ENCODE data around the gene ZNF608.

GRCh38 chr5:124795829-124796228, 49.4 kb upstream of the ZNF608 start:
- TF ChIP-seq CTCF (conservative IDR thresholded peaks at IDR 0.05; ENCODE audit: low read depth, low read length), result no peak
- TF ChIP-seq EZH2 (IDR thresholded peaks at IDR 0.05; ENCODE audit: borderline replicate concordance, low read depth, low read length, poor library complexity, severe bottlenecking), result no peak

Data from A673 (cell line).